GM12878 (cell line): Measurements from ENCODE around the gene SPR. TPM values are rescaled to one million over a fixed set of nuclear protein-coding genes. Genes with fewer than 3 reads are reported as not detected.

Experiments used
- ATAC-seq: fragments of 200-7000 bp; cut with Tn5 transposase; 3 replicates; pipeline ENCODE4 v1.9.1; 2020; ENCODE audit warnings: mild to moderate bottlenecking, moderate library complexity
- BruUV-seq: library from RNA; stranded (reverse); fragments of 400-500 nt; replicated peaks from 2 replicates; lab custom pipeline; 2021; lab: Mats Ljungman, UMichigan
- CTCF ChIA-PET: fragments of 300-600 bp; sonication (Branson Sonifier 250); formaldehyde crosslinking; extraction: SDS; loops from one replicate; lab custom pipeline; 2021; ENCODE audit warnings: inconsistent platforms; lab: Yijun Ruan, JAX
- POLR2A ChIA-PET: fragments of 350-600 bp; formaldehyde crosslinking; extraction: SDS; loops from one replicate; lab custom pipeline; 2021; ENCODE audit warnings: inconsistent platforms; lab: Charles Lee
- RAD21 ChIA-PET: fragments of 300-600 bp; sonication (Branson Sonifier 250); formaldehyde crosslinking; loops from one replicate; lab custom pipeline; 2023; ENCODE audit warnings: antibody characterized with exemption; ENCODE audit not compliant: unreplicated experiment; lab: Charles Lee
- SMC1A ChIA-PET: fragments of 300-600 bp; sonication (Branson Sonifier 250); formaldehyde crosslinking; loops from one replicate; lab custom pipeline; 2023; ENCODE audit not compliant: unreplicated experiment, uncharacterized antibody; lab: Charles Lee
- DNase-seq: peaks from one replicate; pipeline ENCODE4 v3.0.0-alpha.2; 2011; ENCODE audit warnings: low read depth, low spot score
- FAIRE-seq: peaks from 3 replicates; lab custom pipeline; 2011; peaks lifted over from hg19 to GRCh38; lab: Jason Lieb, UNC
- H2AFZ ChIP-seq: 2 replicates; pipeline ENCODE4 v1.6.0; 2011; ENCODE audit warnings: low read depth, low read length, control low read depth; ENCODE audit not compliant: control insufficient read depth
- H3K27ac ChIP-seq: 2 replicates; pipeline ENCODE4 v1.5.1; 2011; ENCODE audit warnings: control low read depth; ENCODE audit not compliant: control insufficient read depth, insufficient read depth
- H3K27me3 ChIP-seq, 2 experiments: replicated peaks in 1 of 2; 2 replicates each; pipeline versions ENCODE4 v1.6.0 to v1.6.1; 2011; ENCODE audit warnings: low read length in 1 of 2; ENCODE audit not compliant: control insufficient read depth in 2 of 2, insufficient read depth in 2 of 2
- H3K36me3 ChIP-seq, 2 experiments: 2 replicates each; pipeline ENCODE4 v1.5.1; 2011; ENCODE audit warnings: low read length in 1 of 2; ENCODE audit not compliant: control insufficient read depth in 2 of 2, insufficient read depth in 2 of 2
- H3K4me1 ChIP-seq: 2 replicates; pipeline ENCODE4 v1.6.1; 2011; ENCODE audit warnings: mild to moderate bottlenecking, low read length, moderate library complexity, mixed read lengths; ENCODE audit not compliant: control insufficient read depth, insufficient read depth
- H3K4me2 ChIP-seq: 2 replicates; pipeline ENCODE4 v1.6.0; 2011; ENCODE audit warnings: control low read depth; ENCODE audit not compliant: control insufficient read depth, insufficient read depth
- H3K4me3 ChIP-seq: fragments of 200-600 bp; sonication (generic); 2 replicates; pipeline ENCODE4 v1.5.1; 2016
- H3K79me2 ChIP-seq: 2 replicates; pipeline ENCODE4 v1.6.0; 2011; ENCODE audit warnings: low read length; ENCODE audit not compliant: control insufficient read depth, insufficient read depth
- H3K9ac ChIP-seq: 2 replicates; pipeline ENCODE4 v1.8.0; 2011; ENCODE audit warnings: low read length, control low read depth, mixed read lengths; ENCODE audit not compliant: control insufficient read depth, insufficient read depth
- H3K9me3 ChIP-seq: replicated peaks from 3 replicates; pipeline ENCODE4 v1.5.1; 2011; ENCODE audit warnings: mild to moderate bottlenecking, low read length; ENCODE audit not compliant: control insufficient read depth, insufficient read depth
- H4K20me1 ChIP-seq: 2 replicates; pipeline ENCODE4 v1.6.0; 2011; ENCODE audit not compliant: control insufficient read depth, insufficient read depth
- HDAC2 ChIP-seq: fragments of 200-600 bp; sonication (generic); IDR thresholded peaks from 2 replicates; pipeline ENCODE4 v1.6.1; 2017
- NFYB ChIP-seq: IDR thresholded peaks from 2 replicates; pipeline ENCODE4 v1.6.1; 2011; ENCODE audit warnings: low read depth, mild to moderate bottlenecking, low read length, improper control_type of control experiment, moderate library complexity; ENCODE audit not compliant: insufficient read depth
- PAX8 ChIP-seq: fragments of 450-650 bp; IDR thresholded peaks from 2 replicates; pipeline ENCODE4 v1.6.1; 2017; ENCODE audit warnings: mild to moderate bottlenecking, moderate library complexity
- PKNOX1 ChIP-seq: fragments of 450-650 bp; IDR thresholded peaks from 2 replicates; pipeline ENCODE4 v1.6.1; 2016; ENCODE audit warnings: mild to moderate bottlenecking
- POU2F2 ChIP-seq: IDR thresholded peaks from 3 replicates; pipeline ENCODE4 v1.6.1; 2011; ENCODE audit warnings: low read depth, mild to moderate bottlenecking, low read length, borderline replicate concordance
- RAD21 ChIP-seq: IDR thresholded peaks from 2 replicates; pipeline ENCODE4 v1.6.1; 2011; ENCODE audit warnings: mild to moderate bottlenecking, low read depth, low read length, moderate library complexity; ENCODE audit not compliant: insufficient read depth
- RELA ChIP-seq: fragments of 450-650 bp; IDR thresholded peaks from 2 replicates; pipeline ENCODE4 v1.8.0; 2014; ENCODE audit warnings: borderline replicate concordance; ENCODE audit not compliant: partially characterized antibody
- SIN3A ChIP-seq: IDR thresholded peaks from 2 replicates; pipeline ENCODE4 v1.6.1; 2012; ENCODE audit warnings: low read depth, low read length, improper control_type of control experiment
- USF1 ChIP-seq: IDR thresholded peaks from 2 replicates; pipeline ENCODE4 v1.6.1; 2011; ENCODE audit warnings: borderline replicate concordance, low read depth, mild to moderate bottlenecking, moderate library complexity, mixed read lengths, low read length; ENCODE audit not compliant: insufficient read depth; ENCODE audit errors: extremely low read length
- ZBTB4 ChIP-seq: fragments of 450-650 bp; formaldehyde crosslinking; IDR thresholded peaks from 2 replicates; pipeline ENCODE4 v1.4.0; 2022; ENCODE audit warnings: mild to moderate bottlenecking, moderate library complexity
- ZNF687 ChIP-seq: fragments of 450-650 bp; IDR thresholded peaks from 2 replicates; pipeline ENCODE4 v1.6.1; 2017; ENCODE audit warnings: mild to moderate bottlenecking, moderate library complexity
- WGBS: methylation state at CpG from one replicate; pipeline ENCODE4 v1.1.6; 2016; ENCODE audit warnings: low lambda C conversion rate; ENCODE audit not compliant: insufficient replicate concordance, insufficient coverage; ENCODE audit errors: missing lambda C conversion rate; 5-methylcytosine and 5-hydroxymethylcytosine counted together
- in situ Hi-C: fragments of 300-500 bp; cut with MboI; formaldehyde crosslinking; loops from 9 replicates; pipeline ENCODE4 v1.14.3; 2018; ENCODE audit warnings: mixed read lengths
- intact Hi-C: fragments of 100-400 bp; cut with micrococcal nuclease; formaldehyde crosslinking; loops from one replicate; pipeline ENCODE4 v1.14.2; 2022; ENCODE audit not compliant: unreplicated experiment
- polyA plus RNA-seq, 11 experiments: library from polyadenylated mRNA; depleted of rRNA in 4 of 11; unstranded in 6 of 11; stranded (reverse) in 5 of 11; fragments of >200 nt; fragmentation: Nextera tagmentation in 4 of 11; fragmentation: Illumina TruSeq in 1 of 11; extraction: Ambion mirVana in 4 of 11; extraction: Trizol in 1 of 11; gene quantifications; 1 replicate in 1 of 11; 2 replicates in 10 of 11; pipeline versions ENCODE4 v1.2.1 to v1.2.3, GENCODE V29; 2011 to 2016; ENCODE audit warnings: inconsistent platforms in 2 of 11, missing spikeins in 2 of 11, low read depth in 1 of 11
- total RNA-seq, 4 experiments: library from RNA; depleted of rRNA in 3 of 4; stranded (reverse); fragments of >200 nt in 3 of 4; fragmentation: Illumina TruSeq in 1 of 4; extraction: Trizol in 1 of 4; gene quantifications; 2 replicates each; pipeline versions ENCODE4 v1.2.1 to v1.2.3, GENCODE V29; 2013 to 2021

Gene SPR
- total and polyA plus RNA-seq, 10 of the 15 experiments (the other 5 are each of a cell fraction or from before 2014, with no cell fraction given): 0.68 to 7.8 (median 2.5) TPM

- no peak for TF ChIP-seq PKNOX1
Observed at GRCh38 chr2:72927619-72928550, 40.7 kb downstream of the SPR start (continued).

GRCh38 chr2:72929010-72929409 is 41.8 kb downstream of the SPR start:
- intact Hi-C loops: no loop called here
- Histone ChIP-seq H3K36me3 (no peaks in the 10 kb centered on the region), H3K27ac (no peak overlapping the region), H3K9me3 (no peaks in the 10 kb centered on the region), H3K27me3 (peaks cover 2 to 9% of the 10 kb centered on the region in 2 experiments), H3K79me2 (no peaks in the 10 kb centered on the region), H4K20me1 (no peaks in the 10 kb centered on the region; the same call in 1 of the 2 replicates), H3K4me1 (no peaks in the 10 kb centered on the region), H3K4me2 (no peak overlapping the region), H3K4me3 (no peak overlapping the region), H3K9ac (no peak overlapping the region), H2AFZ (no peak overlapping the region)
- WGBS: 0% methylated on average over 1 of the region's 1 CpG
- ATAC-seq (no peak), DNase-seq (no peak), FAIRE-seq (no peak)
- ChIA-PET POLR2A (no interaction called here), SMC1A (no interaction called here), RAD21 (interaction anchor here (0.6 to 4.6 kb wide), 2 partner anchors 28 to 35 kb away, joined by 3 to 30 read pairs; no protein-coding TSS in a partner anchor), CTCF (interaction anchor here (0.5 to 9.4 kb wide), 3 partner anchors 36 to 283 kb away, joined by 3 to 105 read pairs (median 5); no protein-coding TSS in a partner anchor)
- in situ Hi-C loops: no loop called here
- BruUV-seq: no TSS peak
- TF ChIP-seq NFYB (no peak), SIN3A (no peak), ZNF687 (no peak), PAX8 (no peak), ZBTB4 (no peak), USF1 (no peak), POU2F2 (no peak), RELA (no peak), RAD21 (no peak), HDAC2 (no peak)
